ENCODE data around the gene TLE1.
"Not testable (repeated sequence)": the region's sequence is repeated elsewhere in the genome, so short reads cannot be mapped to it uniquely, and the experiment has no call there.

TLE1 gene

GRCh38 chr9:81650586-81651515 lies 38.5 kb downstream of the TLE1 start:
- DNase-seq (ENCODE audit: insufficient read length, low spot score): no peak
- no peak for TF ChIP-seq CTCF (IDR thresholded peaks at IDR 0.05; ENCODE audit: insufficient read depth, missing control alignments)
- FAIRE-seq: peak; percentile 97

DNA sequence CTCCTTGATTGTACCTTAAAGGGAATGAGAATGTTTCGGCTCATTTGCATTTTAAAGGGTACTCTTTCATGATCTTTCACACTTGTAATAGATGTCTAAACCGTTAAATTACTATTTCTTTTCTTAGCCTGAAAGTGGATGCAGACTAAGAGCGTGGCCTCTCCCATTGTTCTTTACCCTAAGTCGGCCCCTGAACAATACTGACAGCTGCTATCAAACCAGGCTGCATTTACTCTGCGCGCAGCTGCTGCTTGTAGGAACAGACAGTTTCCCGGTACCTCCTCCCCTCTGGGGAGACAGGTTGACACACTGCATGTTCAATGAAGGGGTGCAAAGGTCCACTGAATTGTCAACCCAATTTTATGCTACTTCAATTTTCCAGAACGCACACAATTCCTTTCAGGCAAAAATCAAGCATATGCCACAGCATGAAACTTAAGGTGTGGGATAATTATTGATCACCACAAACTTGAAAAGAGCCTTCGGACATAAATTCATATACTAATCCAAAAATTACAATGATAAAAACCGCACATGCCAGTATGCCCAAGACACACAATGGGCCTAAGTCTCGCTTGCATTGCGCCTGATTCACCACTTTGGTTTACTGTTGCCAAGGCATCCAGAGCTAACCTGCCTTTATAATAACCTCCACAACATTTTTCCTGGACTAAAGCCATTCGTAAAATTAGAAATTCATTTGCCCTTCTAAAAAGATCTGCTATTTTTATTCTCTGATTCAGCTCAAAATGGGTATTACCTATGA lies 39.7 kb downstream of the TLE1 start:
- no peak for TF ChIP-seq CTCF (IDR thresholded peaks at IDR 0.05; ENCODE audit: insufficient read depth, missing control alignments)
- FAIRE-seq: no peak
- no peak for DNase-seq (ENCODE audit: insufficient read length, low spot score)

GRCh38 chr9:81648891-81649290 lies 40.5 kb downstream of the TLE1 start:
- DNase-seq (ENCODE audit: insufficient read length, low spot score) (no peak), FAIRE-seq (no peak)
- TF ChIP-seq CTCF (IDR thresholded peaks at IDR 0.05; ENCODE audit: insufficient read depth, missing control alignments): no peak

GRCh38 chr9:81646337-81646736 lies 43.0 kb downstream of the TLE1 start:
- FAIRE-seq: peak; percentile 80
- no peak for TF ChIP-seq CTCF (IDR thresholded peaks at IDR 0.05; ENCODE audit: insufficient read depth, missing control alignments)
- DNase-seq (ENCODE audit: insufficient read length, low spot score): no peak

GRCh38 chr9:81644513-81644912 lies 44.8 kb downstream of the TLE1 start:
- DNase-seq (ENCODE audit: insufficient read length, low spot score); FAIRE-seq: not testable (repeated sequence)

DNA sequence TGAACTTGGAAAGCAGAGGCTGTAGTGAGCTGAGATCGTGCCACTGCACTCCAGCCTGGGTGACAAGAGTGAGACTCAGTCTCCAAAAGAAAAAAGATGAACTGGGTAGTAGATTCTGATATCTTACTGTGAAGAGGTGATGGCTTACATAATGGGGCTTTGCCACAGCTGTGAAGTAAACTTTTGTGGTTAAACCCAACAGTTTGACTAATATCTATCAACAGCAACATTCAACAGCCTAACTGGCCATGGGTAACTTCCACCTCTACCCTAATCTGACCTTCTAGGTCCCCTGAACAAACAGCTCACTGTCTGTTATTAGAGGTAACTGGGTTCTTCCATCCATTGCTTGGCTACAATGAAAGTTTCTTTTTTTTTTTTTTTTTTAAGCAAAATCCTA lies 52.1 kb downstream of the TLE1 start:
- no peak for TF ChIP-seq CTCF (IDR thresholded peaks at IDR 0.05; ENCODE audit: insufficient read depth, missing control alignments)
- no peak for DNase-seq (ENCODE audit: insufficient read length, low spot score)
- no peak for FAIRE-seq

- no peak for FAIRE-seq
- TF ChIP-seq CTCF (IDR thresholded peaks at IDR 0.05; ENCODE audit: insufficient read depth, missing control alignments): no peak
- no peak for DNase-seq (ENCODE audit: insufficient read length, low spot score)
Observed at GRCh38 chr9:81636255-81636599, 53.1 kb downstream of the TLE1 start.

All from D721Med (cell line).